Pons (tissue), 1 donor: ENCODE measurements around the gene DLG5.

Source experiments
- DNase-seq: peaks from one replicate; pipeline ENCODE4 v3.0.0-alpha.2; 2016; ENCODE audit warnings: low spot score

The DLG5 gene

GRCh38 chr10:77912576-77912975, 14.0 kb downstream of the DLG5 start:
- no peak for DNase-seq

GRCh38 chr10:77911535-77912123, 14.9 kb downstream of the DLG5 start:
- DNase-seq, result no peak

- DNase-seq, result no peak
These were observed 15.9 kb downstream of the DLG5 start for GRCh38 chr10:77910524-77911145.

- no peak for DNase-seq
These were observed 16.7 kb downstream of the DLG5 start for GRCh38 chr10:77909749-77910375.

- no peak for DNase-seq
These were observed 17.4 kb downstream of the DLG5 start for GRCh38 chr10:77909021-77909748.

GRCh38 chr10:77907900-77908717, 18.4 kb downstream of the DLG5 start:
- no peak for DNase-seq

- no peak for DNase-seq
These were observed 19.1 kb downstream of the DLG5 start for GRCh38 chr10:77907462-77907861.

- no peak for DNase-seq
These were observed 19.6 kb downstream of the DLG5 start for GRCh38 chr10:77906951-77907421.

- DNase-seq, result no peak
These were observed 20.8 kb downstream of the DLG5 start for GRCh38 chr10:77905781-77906180.

- DNase-seq, result no peak
These were observed 21.3 kb downstream of the DLG5 start for GRCh38 chr10:77905086-77905748.

GRCh38 chr10:77904100-77904840, 22.3 kb downstream of the DLG5 start:
- DNase-seq, result no peak

GRCh38 chr10:77902159-77902558, 24.4 kb downstream of the DLG5 start:
- DNase-seq, result no peak

- DNase-seq, result no peak
These were observed 24.8 kb downstream of the DLG5 start for GRCh38 chr10:77901743-77902142.

- DNase-seq, result no peak
These were observed 26.9 kb downstream of the DLG5 start for GRCh38 chr10:77899690-77900089.

- DNase-seq, result no peak
These were observed 27.5 kb downstream of the DLG5 start for GRCh38 chr10:77899080-77899477.

- no peak for DNase-seq
These were observed 28.1 kb downstream of the DLG5 start for GRCh38 chr10:77898323-77899079.

- no peak for DNase-seq
These were observed 30.5 kb downstream of the DLG5 start for GRCh38 chr10:77896058-77896457.

GRCh38 chr10:77894058-77894457, 32.5 kb downstream of the DLG5 start:
- DNase-seq, result no peak

GRCh38 chr10:77893386-77893785, 33.2 kb downstream of the DLG5 start:
- no peak for DNase-seq

- no peak for DNase-seq
These were observed 33.8 kb downstream of the DLG5 start for GRCh38 chr10:77892761-77893160.
